WERI-Rb-1 (cell line): ENCODE data around the gene KLHL33.

Experiments
- DNase-seq: peaks from one replicate; pipeline ENCODE4 v3.0.0-alpha.2; 2020
- H3K27ac ChIP-seq: fragments of 250-450 bp; sonication (Bioruptor Pico); 2 replicates; pipeline ENCODE4 v1.5.1; 2020; ENCODE audit warnings: mild to moderate bottlenecking, moderate library complexity
- H3K27me3 ChIP-seq: fragments of 250-450 bp; sonication (Bioruptor Pico); 2 replicates; pipeline ENCODE4 v1.5.1; 2021; ENCODE audit warnings: mild to moderate bottlenecking, low read depth, moderate library complexity; ENCODE audit not compliant: insufficient read depth, severe bottlenecking
- H3K36me3 ChIP-seq: fragments of 250-450 bp; sonication (Bioruptor Pico); 2 replicates; pipeline ENCODE4 v1.5.1; 2020; ENCODE audit warnings: mild to moderate bottlenecking, moderate library complexity
- H3K4me3 ChIP-seq: 2 replicates; pipeline ENCODE4 v1.5.1; 2011; ENCODE audit warnings: low read depth, mild to moderate bottlenecking, control low read depth, low read length
- H3K9me3 ChIP-seq: fragments of 250-450 bp; sonication (Bioruptor Pico); 2 replicates; pipeline ENCODE4 v1.5.1; 2021; ENCODE audit warnings: mild to moderate bottlenecking, moderate library complexity; ENCODE audit not compliant: severe bottlenecking
- TF ChIP-seq, protein P1 (sequence below): IDR thresholded peaks from 2 replicates; pipeline ENCODE4 v1.5.1; 2011; ENCODE audit warnings: low read depth, mild to moderate bottlenecking, control low read depth, inconsistent platforms, low read length

KLHL33 gene

DNA sequence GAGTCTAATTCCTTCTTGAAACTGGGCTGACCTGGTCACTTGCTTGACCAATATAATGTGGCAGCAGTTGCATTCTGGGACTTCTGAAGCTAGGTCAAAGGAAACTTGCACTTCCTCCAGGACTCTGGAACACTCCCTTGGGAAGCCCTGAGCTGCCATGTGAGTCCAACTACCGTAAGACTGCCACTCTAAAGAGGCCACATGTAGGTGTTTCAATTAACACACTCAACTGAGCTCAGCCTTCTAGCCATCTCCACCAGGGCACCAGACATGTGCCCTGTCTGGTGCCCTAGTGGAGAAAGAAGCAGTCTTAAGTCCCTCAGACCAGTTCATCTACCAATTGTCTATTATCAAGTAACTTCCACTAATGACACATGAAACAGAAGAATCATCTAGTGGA lies 16.5 kb downstream of the KLHL33 start:
- no peak overlapping the region for H3K4me3 ChIP-seq
- H3K27ac ChIP-seq = no peak overlapping the region
- H3K27me3 ChIP-seq = no peaks in the 10 kb centered on the region
- H3K36me3 ChIP-seq = no peaks in the 10 kb centered on the region
- no peaks in the 10 kb centered on the region for H3K9me3 ChIP-seq
- TF ChIP-seq, protein P1, sequence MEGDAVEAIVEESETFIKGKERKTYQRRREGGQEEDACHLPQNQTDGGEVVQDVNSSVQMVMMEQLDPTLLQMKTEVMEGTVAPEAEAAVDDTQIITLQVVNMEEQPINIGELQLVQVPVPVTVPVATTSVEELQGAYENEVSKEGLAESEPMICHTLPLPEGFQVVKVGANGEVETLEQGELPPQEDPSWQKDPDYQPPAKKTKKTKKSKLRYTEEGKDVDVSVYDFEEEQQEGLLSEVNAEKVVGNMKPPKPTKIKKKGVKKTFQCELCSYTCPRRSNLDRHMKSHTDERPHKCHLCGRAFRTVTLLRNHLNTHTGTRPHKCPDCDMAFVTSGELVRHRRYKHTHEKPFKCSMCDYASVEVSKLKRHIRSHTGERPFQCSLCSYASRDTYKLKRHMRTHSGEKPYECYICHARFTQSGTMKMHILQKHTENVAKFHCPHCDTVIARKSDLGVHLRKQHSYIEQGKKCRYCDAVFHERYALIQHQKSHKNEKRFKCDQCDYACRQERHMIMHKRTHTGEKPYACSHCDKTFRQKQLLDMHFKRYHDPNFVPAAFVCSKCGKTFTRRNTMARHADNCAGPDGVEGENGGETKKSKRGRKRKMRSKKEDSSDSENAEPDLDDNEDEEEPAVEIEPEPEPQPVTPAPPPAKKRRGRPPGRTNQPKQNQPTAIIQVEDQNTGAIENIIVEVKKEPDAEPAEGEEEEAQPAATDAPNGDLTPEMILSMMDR = no peak
- DNase-seq = no peak

DNA sequence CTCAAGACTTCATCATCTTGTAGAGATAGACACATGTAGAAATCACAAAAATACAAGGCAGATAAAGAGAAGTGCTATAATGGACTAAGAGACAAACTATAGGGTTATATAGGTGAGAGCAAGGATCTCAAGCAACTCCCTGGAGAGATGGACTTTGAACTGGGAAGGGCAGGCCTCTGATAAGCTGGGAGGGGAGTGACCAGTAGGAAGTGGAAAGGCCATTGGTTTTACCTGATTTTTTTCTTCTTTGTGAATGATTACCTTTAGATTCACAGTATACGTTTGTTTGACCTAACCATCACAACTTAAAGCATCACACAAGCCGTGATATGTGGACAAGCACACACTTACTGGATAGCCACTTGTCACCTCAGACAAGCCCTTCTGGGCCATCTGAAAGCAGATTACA lies 17.5 kb downstream of the KLHL33 start:
- TF ChIP-seq, protein P1 = no peak
- no peak overlapping the region for H3K4me3 ChIP-seq
- H3K36me3 ChIP-seq = no peaks in the 10 kb centered on the region
- DNase-seq = no peak
- no peaks in the 10 kb centered on the region for H3K9me3 ChIP-seq
- no peak overlapping the region for H3K27ac ChIP-seq
- no peaks in the 10 kb centered on the region for H3K27me3 ChIP-seq

DNA sequence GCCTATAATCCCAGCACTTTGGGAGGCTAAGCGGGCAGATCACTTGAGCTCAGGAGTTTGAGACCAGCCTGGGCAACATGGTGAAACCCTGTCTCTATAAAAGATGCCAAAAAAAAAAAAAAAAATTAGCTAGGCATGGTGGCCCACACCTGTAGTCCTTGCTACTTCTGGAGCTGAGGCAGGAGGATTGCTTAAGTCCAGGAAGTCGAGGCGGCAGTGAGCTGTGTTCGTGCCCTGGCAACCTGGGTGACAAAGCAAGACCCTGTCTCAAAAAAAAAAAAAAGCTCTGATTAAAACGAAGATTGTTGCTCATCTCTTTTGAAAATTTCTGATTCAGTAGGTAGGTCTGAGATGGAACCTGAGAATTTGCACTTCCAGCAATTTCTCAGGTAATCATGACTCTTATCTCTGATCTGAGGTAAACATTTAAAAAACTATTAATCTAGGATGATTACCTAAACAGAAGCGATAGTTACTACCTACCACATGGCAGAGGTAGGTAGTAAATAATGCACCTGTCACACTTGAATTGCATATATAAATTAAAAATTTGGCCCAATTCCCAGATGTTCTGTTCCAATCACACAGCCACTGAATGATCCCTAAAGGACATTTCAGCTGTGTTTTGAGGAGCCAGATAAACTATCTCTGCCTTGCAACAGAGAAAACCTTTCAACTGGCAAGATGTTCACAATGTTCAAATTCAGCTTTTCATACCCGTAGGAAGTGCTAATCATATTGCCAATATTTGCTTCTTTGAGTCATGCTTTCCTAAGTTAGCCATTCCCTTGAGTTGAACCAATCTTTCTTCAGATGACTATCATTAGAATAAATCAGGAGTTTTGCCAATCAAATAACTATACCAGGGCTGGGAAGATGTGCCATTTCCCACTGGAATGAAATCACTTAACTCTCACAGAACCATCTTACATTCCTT lies 18.4 kb downstream of the KLHL33 start:
- TF ChIP-seq, protein P1 = no peak
- no peaks in the 10 kb centered on the region for H3K9me3 ChIP-seq
- H3K36me3 ChIP-seq = no peaks in the 10 kb centered on the region
- H3K27ac ChIP-seq = no peak overlapping the region
- DNase-seq = no peak
- H3K4me3 ChIP-seq = no peak overlapping the region
- H3K27me3 ChIP-seq = no peaks in the 10 kb centered on the region

DNA sequence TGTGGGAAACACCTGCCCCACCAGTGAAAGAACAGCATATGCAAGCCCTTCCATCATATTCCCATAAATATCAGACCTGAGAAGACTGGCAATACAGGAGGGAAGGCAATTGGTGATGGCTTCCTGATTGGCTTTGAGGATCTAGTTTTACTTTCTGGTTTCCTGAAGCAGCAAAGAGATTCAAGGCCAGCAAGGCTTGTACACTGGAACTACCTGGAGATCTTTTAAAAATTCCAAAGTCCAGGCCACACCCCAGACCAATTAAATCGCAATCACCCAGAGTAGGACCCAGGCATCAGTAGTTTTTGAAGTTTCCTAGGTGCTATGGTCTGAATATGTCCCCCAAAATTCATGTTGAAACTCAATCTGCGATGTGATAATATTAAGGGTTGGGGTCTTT lies 19.7 kb downstream of the KLHL33 start:
- Histone ChIP-seq H3K36me3 (no peaks in the 10 kb centered on the region), H3K27me3 (no peaks in the 10 kb centered on the region), H3K9me3 (no peaks in the 10 kb centered on the region), H3K4me3 (no peak overlapping the region), H3K27ac (no peak overlapping the region)
- TF ChIP-seq, protein P1 = no peak
- DNase-seq = no peak

DNA sequence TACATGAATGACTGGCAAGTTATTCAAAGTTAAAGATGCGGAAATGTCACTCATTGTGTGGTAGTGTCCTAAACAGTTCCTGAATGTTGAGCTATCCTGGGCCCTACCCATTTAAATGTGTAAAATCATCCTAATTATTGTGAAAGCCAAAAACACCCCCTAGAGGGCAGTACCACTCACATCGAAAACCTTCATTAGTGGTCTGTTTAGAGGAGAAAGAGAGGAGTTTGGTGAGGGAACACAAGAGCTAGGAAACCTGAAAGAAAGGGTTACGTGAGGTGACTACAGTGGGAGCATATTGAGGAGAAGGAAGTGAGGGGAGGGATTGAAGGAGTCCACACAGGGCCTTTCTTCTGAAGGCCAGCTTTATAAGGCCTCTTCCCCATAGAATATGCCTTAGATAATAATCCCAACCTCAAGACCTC lies 20.2 kb downstream of the KLHL33 start:
- H3K9me3 ChIP-seq = no peaks in the 10 kb centered on the region
- no peaks in the 10 kb centered on the region for H3K27me3 ChIP-seq
- no peak overlapping the region for H3K27ac ChIP-seq
- peak; percentile 39 for DNase-seq
- H3K36me3 ChIP-seq = no peaks in the 10 kb centered on the region
- H3K4me3 ChIP-seq = no peak overlapping the region
- TF ChIP-seq, protein P1 = peak; percentile 45
